Measurements from ENCODE around the gene ANXA6.

GRCh38 chr5:151115272-151115905 is 42.2 kb downstream of the ANXA6 start:
- TF ChIP-seq CTCF (IDR thresholded peaks at IDR 0.05): peak in 6 of 7 experiments; percentile 34 to 97 (median 93)
- TF ChIP-seq POLR2AphosphoS5 (IDR thresholded peaks at IDR 0.05): peak in 1 of 3 donors; percentile 70

All from stomach (tissue), 4 donors.